ENCODE data around the gene STXBP5. TPM values are rescaled to one million over a fixed set of nuclear protein-coding genes. Genes with fewer than 3 reads are reported as not detected.
A peak's percentile ranks its signal among the peaks of the same experiment; 100 is the strongest.

Gene STXBP5
- total and polyA plus RNA-seq, 2 of the 4 experiments (the other 2 are of a cell fraction), result 13.2 to 46.4 TPM

- ChIA-PET CTCF (no interaction called here), POLR2A (ENCODE audit: unreplicated experiment) (interaction anchor here (0.6 kb wide), 1 partner anchor 341 kb away, joined by 3 read pairs; no protein-coding TSS in a partner anchor)
- peak overlapping the region; percentile 22 for H2BK5ac ChIP-seq (ENCODE audit: low read depth, low read length, poor library complexity, severe bottlenecking)
- H4K91ac ChIP-seq (ENCODE audit: insufficient read depth, low read depth, low read length), result peak overlapping the region; percentile 4; the same call in 1 of the 2 replicates
- H2BK15ac ChIP-seq (ENCODE audit: low read depth, low read length), result peak overlapping the region; percentile 6; the same call in 1 of the 3 replicates
- peak overlapping the region; percentile 25; the same call in 1 of the 2 replicates for H3K4me2 ChIP-seq (ENCODE audit: low read depth, low read length)
- H3K79me1 ChIP-seq (ENCODE audit: low read depth in 1 of 2, low read length in 2 of 2), result 0 out of 4 replicates have a peak, but pooled peaks cover 0 to 3% of the 10 kb centered on the region in 2 experiments
- no peaks in the 10 kb centered on the region for H3K9me1 ChIP-seq (ENCODE audit: insufficient read depth, low read length)
- ATAC-seq (ENCODE audit: low read depth) (no peak), DNase-seq (peak; percentile 21)
- H3K27me3 ChIP-seq (ENCODE audit: control insufficient read depth, insufficient read depth, low read length), result no peaks in the 10 kb centered on the region
- 25% methylated on average over 1 of the region's 16 CpGs; no CpG with 5 or more reads in 1 of the 2 experiments for WGBS, 2 experiments (ENCODE audit: extremely low coverage in 2 of 2, insufficient read length in 1 of 2)
- 0 out of 2 replicates have a peak overlapping the region, but pooled peaks have one; percentile 14 for H3K27ac ChIP-seq (ENCODE audit: insufficient read depth, low read length)
- intact Hi-C loops (cut with micrococcal nuclease), result loop anchor here (1.0 to 10.0 kb wide), 3 partner anchors 95 to 288 kb away; no protein-coding TSS in a partner anchor
- no peak overlapping the region; the same call in 1 of the 2 replicates for H3K18ac ChIP-seq (ENCODE audit: low read depth, low read length)
- peak overlapping the region; percentile 50; the same call in 1 of the 2 replicates for H2BK20ac ChIP-seq (ENCODE audit: low read depth, low read length)
- H3K4ac ChIP-seq (ENCODE audit: low read depth, low read length), result peak overlapping the region; percentile 44; the same call in 1 of the 2 replicates
- no peak for TF ChIP-seq USF2 (IDR thresholded peaks at IDR 0.05; ENCODE audit: low read depth, low read length)
- TF ChIP-seq MXI1 (IDR thresholded peaks at IDR 0.05; ENCODE audit: borderline replicate concordance, low read depth, low read length), result no peak
- TF ChIP-seq SMC3 (IDR thresholded peaks at IDR 0.05; ENCODE audit: low read depth, low read length), result no peak
- TF ChIP-seq MAFK (IDR thresholded peaks at IDR 0.05; ENCODE audit: low read depth, low read length), result no peak
- no peak for TF ChIP-seq MAZ (IDR thresholded peaks at IDR 0.05; ENCODE audit: borderline replicate concordance, low read depth, low read length)
- TF ChIP-seq CHD1 (IDR thresholded peaks at IDR 0.05; ENCODE audit: low read depth, low read length), result no peak
- no peak for TF ChIP-seq POLR2A (IDR thresholded peaks at IDR 0.05; ENCODE audit: low read depth, low read length)
- TF ChIP-seq RAD21 (IDR thresholded peaks at IDR 0.05; ENCODE audit: low read length), result no peak
- TF ChIP-seq RCOR1 (IDR thresholded peaks at IDR 0.05; ENCODE audit: insufficient replicate concordance, low read length), result no peak
- no peak for TF ChIP-seq RFX5 (IDR thresholded peaks at IDR 0.05; ENCODE audit: low read depth, low read length)
- TF ChIP-seq CTCF (conservative IDR thresholded peaks at IDR 0.05; ENCODE audit: low read depth, low read length), result no peak
- no peak for TF ChIP-seq BHLHE40 (IDR thresholded peaks at IDR 0.05; ENCODE audit: low read depth, low read length)
- TF ChIP-seq FOS (IDR thresholded peaks at IDR 0.05; ENCODE audit: low read depth, low read length), result no peak
- no peak for TF ChIP-seq CEBPB (IDR thresholded peaks at IDR 0.05; ENCODE audit: low read depth, low read length)
- H3K4me3 ChIP-seq (ENCODE audit: insufficient read depth, low read depth, low read length), result peak overlapping the region; percentile 13; the same call in 1 of the 2 replicates
- H2AK5ac ChIP-seq (ENCODE audit: low read depth, low read length), result no peak overlapping the region
- H3K9me3 ChIP-seq (ENCODE audit: control insufficient read depth, insufficient read depth, low read length), result no peaks in the 10 kb centered on the region
- peak overlapping the region; percentile 79 for H4K5ac ChIP-seq (ENCODE audit: low read depth, low read length)
- no peak overlapping the region; the same call in 1 of the 2 replicates for H3K23ac ChIP-seq (ENCODE audit: low read depth, low read length)
- no TSS peak for BruUV-seq (replicated peaks)
- dilution Hi-C loops (cut with HindIII; ENCODE audit: low sequenced_read_pairs, unreplicated experiment), result no loop called here
- H4K20me1 ChIP-seq (ENCODE audit: insufficient read depth, low read length), result peaks cover 3% of the 10 kb centered on the region; the same call in 1 of the 2 replicates
- no peaks in the 10 kb centered on the region for H3K4me1 ChIP-seq (ENCODE audit: control insufficient read depth, insufficient read depth, low read length)
- no peaks in the 10 kb centered on the region for H3K36me3 ChIP-seq (ENCODE audit: control insufficient read depth, insufficient read depth, low read length)
- H3K56ac ChIP-seq (ENCODE audit: extremely low read depth, insufficient read depth, low read length), result no peak overlapping the region
- no peak overlapping the region for H3K9ac ChIP-seq (ENCODE audit: low read depth, low read length)
- peak overlapping the region; percentile 74 for H2BK120ac ChIP-seq (ENCODE audit: low read depth, low read length)
- peak overlapping the region; percentile 64 for H2AFZ ChIP-seq (replicated peaks; ENCODE audit: low read length, poor library complexity)
- H2AK9ac ChIP-seq (replicated peaks; ENCODE audit: low read depth, low read length, poor library complexity), result no peak overlapping the region
- in situ Hi-C loops (cut with MboI; ENCODE audit: low sequenced_read_pairs), result loop anchor here (25.0 kb wide), 1 partner anchor 290 kb away; no protein-coding TSS in a partner anchor
- H3K14ac ChIP-seq (replicated peaks; ENCODE audit: low read depth, low read length), result peak overlapping the region; percentile 20; the same call in 1 of the 2 replicates
- peak overlapping the region; percentile 41 to 85 for H4K8ac ChIP-seq (ENCODE audit: low read depth in 2 of 2, low read length in 2 of 2)
Observed at GRCh38 chr6:147201885-147202515, 2.2 kb upstream of the STXBP5 start.

All from IMR-90 (cell line).